GM15510 (cell line): ENCODE results near the gene ALKBH6.

Experiments used
- POLR2A ChIP-seq: IDR thresholded peaks from 3 replicates; pipeline ENCODE4 v1.6.1; 2011; ENCODE audit warnings: borderline replicate concordance; ENCODE audit not compliant: insufficient read length; ENCODE audit errors: extremely low read depth

ALKBH6 gene

DNA sequence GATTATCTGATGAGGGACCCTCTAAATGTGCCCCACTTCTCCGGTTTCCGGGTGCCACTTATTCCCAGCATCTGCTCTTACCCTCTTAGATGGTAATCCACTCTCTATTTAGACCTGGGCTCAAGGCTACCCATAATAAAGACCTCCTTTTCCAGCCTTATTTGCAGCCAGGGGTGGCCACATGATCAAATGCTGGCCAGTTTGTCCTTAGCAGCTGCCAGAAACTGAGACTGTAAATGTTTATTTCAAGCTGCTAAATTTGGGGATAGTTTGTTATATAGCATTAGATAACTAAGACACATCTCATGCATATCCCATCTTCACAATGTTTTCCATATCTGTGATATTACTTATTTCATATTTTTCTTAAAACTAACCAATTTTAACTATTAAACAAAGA lies 29.9 kb upstream of the ALKBH6 start:
- no peak for TF ChIP-seq POLR2A

GRCh38 chr19:36041831-36042230 lies 27.8 kb upstream of the ALKBH6 start:
- no peak for TF ChIP-seq POLR2A

- no peak for TF ChIP-seq POLR2A
Measured at GRCh38 chr19:36040495-36040894, 26.5 kb upstream of the ALKBH6 start.

DNA sequence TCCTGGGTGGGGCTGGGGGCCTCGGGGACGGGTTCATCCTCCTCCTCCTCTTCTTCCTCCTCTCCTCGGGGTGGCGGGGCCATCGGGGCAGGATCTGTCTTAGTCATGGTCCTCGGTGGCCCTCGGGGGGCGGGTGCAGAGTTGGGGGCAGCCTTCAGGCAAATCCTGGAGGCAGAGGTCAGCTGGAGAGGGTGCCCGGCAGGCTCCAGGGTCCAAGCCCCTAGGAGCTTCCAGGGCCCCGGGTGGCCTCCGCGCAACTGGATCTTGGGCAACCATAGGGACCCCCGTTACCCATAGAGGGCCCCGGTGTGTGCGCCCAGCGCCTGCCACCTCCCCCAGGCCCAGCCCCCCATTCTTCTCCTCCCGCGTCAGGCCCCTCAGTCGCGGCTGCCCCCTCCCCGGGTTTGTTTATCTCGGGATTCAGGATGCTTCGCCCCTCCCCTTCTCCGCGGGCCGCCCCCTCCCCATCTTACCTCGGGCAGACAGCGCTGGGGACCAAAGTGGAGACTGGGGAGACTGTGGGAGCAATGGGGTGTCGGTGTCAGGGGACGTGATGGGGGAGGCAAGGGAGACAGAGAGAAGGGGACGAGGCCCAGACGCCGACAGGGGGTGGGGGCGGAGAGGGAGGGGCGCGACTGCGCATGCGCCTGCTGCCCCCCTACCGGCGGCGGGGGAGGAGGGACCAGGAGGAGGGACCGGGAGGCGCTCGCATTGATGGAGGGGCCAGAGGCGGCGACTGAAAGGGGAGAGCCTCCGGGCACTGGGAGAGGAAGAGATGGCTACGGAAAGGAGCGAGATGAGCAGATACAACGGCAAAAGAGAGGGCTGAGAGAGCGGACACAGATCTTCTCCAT lies 18.5 kb upstream of the ALKBH6 start, which contains the start of gene CLIP3:
TSS of gene CLIP3 (minus strand) at position 623 of the 854 bp plus-strand sequence. CDS start at position 107, 516 bp downstream.
- TF ChIP-seq POLR2A, result no peak

GRCh38 chr19:36031308-36031707 lies 17.3 kb upstream of the ALKBH6 start:
- no peak for TF ChIP-seq POLR2A

DNA sequence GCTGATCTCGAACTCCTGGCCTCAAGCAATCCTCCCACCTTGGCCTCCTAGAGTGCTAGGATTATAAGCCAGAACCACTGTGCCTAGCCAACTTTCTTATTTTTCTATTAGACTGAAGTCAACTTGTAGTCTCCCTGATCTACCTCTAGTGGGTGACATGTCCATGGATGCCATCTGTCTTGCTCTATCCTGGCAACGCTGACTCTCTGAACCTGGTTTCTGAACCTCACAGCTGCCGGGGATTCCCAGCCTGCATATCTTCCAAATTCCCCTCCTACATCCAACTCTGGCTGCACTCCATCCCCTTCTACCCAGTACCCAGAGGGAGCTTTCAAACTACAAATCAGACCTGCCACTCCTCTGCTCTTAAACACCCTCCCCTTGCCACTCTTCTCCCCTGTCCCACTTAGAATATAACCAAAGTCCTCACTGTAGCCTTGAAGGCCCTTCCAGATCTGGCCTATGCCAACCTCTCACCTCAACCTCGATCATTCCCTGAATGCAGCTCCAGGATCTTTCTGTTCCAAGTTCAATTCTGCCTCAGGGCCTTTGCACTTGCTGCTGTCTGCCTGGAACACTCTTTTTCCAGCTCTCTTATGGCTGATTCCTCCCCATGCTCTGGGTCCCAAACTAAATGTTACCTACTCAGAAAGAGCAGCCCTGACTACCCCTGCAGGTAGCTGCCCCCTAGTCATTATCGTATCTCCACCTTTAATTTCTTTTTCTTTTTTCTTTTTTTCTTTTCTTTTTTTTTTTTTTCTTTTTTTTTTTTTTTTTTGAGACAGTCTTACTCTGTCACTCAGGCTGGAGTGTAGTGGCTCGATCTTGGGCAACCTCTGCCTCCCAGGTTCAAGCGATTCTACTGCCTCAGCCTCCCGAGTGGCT lies 16.5 kb upstream of the ALKBH6 start:
- no peak for TF ChIP-seq POLR2A

- TF ChIP-seq POLR2A, result no peak
Measured at GRCh38 chr19:36028313-36029041, 14.5 kb upstream of the ALKBH6 start.

GRCh38 chr19:36027696-36028095 lies 13.7 kb upstream of the ALKBH6 start:
- TF ChIP-seq POLR2A, result no peak

DNA sequence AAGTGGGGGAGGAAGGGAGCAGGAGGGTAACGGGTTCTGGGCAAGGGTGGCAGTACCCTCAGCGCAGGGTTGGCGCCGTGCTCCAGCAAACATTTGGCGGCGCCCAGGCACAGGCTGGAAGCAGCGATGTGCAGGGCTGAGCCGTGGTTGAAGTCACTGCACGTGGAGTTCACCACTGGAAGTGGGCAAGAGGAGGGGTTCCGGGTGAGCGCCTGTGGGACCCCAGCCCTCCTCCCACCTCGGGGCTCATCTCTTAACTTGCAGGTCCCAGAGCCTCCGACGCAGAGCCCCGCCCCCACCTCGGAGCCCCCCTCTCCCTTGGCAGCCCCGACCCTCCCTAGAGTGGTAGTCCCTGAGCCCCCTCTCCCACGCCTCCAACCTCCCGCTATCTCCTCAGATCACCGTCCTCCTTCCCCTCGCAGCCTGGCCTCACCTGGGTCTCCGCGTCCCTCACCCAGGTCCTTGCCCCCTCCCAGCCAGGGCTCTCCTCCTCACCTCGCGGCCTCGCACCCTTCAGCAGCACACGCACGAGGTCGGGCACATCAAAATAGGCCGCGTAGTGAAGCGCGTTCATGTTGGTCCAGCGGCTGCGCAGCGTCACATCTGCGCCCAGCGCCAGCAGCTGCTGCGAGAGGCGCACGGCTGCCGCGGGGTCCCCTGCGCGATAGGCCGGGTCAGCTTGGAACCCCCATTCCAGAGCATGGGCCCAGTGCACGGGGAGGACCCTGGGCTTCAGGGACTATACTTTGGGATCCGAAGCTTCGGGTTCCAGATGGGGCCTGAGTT lies 12.3 kb upstream of the ALKBH6 start:
- TF ChIP-seq POLR2A, result no peak

GRCh38 chr19:36025541-36025940 lies 11.5 kb upstream of the ALKBH6 start:
- no peak for TF ChIP-seq POLR2A

GRCh38 chr19:36023432-36023831 lies 9.4 kb upstream of the ALKBH6 start:
- no peak for TF ChIP-seq POLR2A

DNA sequence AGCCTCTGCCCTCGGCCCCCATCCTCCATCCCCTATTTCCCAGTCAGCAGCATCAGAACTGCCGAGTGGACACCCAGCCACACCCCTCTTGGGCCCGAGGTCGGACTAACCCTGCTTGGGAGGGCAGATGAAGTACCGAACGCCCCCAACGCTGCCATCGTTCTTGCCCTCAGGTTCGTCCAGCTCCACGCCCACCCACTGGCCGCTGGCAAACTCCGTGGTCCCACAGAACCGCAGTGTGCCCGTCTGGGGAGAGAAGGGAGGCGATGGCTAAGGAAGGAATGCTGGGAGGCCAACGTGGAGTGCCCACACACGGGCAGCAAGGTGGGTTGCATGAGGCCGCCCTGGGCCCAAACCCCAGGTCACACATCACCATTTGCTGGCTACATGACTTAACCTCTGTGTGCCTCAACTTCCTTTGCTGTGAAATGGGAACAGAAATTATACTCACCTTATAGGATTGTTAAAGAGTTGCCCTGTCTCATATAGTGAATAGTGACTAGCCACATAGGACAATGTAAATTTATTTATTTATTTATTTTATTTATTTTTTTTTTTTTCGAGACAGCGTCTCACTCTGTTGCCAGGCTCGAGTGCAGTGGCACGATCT lies 5.2 kb upstream of the ALKBH6 start:
- TF ChIP-seq POLR2A, result no peak

DNA sequence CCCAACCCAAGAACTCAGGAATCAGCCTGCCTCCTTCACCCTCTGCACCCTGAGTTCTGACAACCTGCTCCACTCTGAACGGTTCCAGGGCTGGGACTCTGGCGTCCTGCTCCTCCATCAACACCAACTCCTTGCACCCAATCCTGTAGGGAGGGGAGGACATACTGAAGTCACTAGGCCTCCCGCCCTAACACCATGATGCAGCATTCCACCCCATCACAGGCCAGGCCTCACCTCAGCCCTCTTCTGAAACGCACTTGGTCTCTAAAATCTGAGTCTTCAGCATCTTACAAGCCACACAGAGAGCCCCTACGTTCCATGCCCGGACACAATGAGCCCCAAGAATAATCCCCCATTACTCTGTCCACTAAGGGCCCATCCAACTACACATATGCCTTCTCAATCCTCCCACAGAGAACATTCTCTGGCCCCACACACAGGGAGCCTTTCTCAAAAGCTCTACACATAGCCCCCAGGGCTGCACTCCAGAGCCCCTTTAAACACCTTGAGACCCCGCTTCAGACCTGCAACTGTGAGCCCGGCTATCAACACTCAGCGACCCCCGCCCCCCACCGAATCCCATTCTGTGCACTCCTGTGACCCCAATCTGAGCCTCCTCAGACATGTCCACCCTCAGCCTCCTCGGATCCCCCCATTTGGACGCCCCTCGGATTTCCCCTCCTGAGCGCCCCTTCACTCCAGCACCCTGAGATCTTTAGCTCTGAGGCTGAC lies 567 bp downstream of the ALKBH6 start:
- TF ChIP-seq POLR2A, result no peak
